ENCODE data around the gene PPP1R9B. TPM values are rescaled to one million over a fixed set of nuclear protein-coding genes. Genes with fewer than 3 reads are reported as not detected.

PPP1R9B gene
- total RNA-seq = 56.4 to 58.6 TPM (median 56.6 TPM) in 3 replicates

DNA sequence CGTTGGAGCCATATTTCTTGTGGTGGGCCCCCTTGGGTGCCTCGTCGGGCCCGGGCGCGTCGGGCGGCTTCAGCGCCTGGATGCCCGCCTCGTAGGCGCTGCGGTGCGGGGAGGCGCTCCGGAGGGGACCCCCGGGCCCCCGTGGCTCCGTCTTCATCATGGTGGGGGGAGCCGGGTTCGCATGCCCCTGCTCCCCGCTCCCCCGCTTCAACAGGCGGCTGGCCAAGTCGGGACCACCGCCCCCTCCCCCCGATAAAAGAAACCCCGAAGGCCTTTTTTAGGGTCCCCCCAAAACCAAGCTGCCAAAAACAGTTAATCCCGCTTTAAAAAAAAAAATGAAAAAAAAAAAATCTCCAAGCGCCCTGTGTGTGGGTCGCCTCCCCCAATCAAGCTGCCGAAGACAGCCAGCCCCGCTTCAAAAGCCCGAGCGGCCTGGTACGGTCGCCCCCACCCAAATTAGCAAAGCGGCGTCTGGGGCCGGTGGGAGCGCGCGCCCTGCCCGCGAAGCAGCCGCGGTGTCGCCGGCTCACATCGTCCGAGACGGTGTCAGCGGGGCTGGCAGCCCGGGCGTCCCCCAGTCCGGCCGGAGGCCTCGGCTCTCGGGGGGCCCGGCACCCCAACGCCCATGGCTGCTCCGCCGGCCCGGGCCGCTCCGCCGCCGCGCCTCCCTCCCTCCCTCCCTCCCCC lies at the start of gene PPP1R9B:
Gene PPP1R9B (minus strand): TSS at position 324 of the 687 bp plus-strand sequence. CDS start 164 bp downstream, at position 160.
- no peaks in the 10 kb centered on the region for H3K27me3 Mint-ChIP-seq (ENCODE audit: low read depth)
- H3K36me3 Mint-ChIP-seq = no peaks in the 10 kb centered on the region
- peak in 1 of 2 experiments; percentile 57 for DNase-seq (ENCODE audit: low spot score in 2 of 2, unreplicated experiment in 2 of 2)
- H3K4me3 Mint-ChIP-seq = peak within 1 kb of the TSS; percentile 78
- TF ChIP-seq CTCF (IDR thresholded peaks at IDR 0.05; ENCODE audit: unreplicated experiment) = no peak
- H3K4me1 Mint-ChIP-seq = peaks cover 47% of the 10 kb centered on the region
- peak within 1 kb of the TSS; percentile 94 for H3K27ac Mint-ChIP-seq
- no peaks in the 10 kb centered on the region for H3K9me3 Mint-ChIP-seq

- Mint-ChIP-seq H3K4me3 (peak overlapping the region; percentile 85), H3K36me3 (peaks cover 17% of the 10 kb centered on the region), H3K9me3 (no peaks in the 10 kb centered on the region), H3K4me1 (peaks cover 69% of the 10 kb centered on the region), H3K27me3 (ENCODE audit: low read depth) (peaks cover 16% of the 10 kb centered on the region), H3K27ac (peak overlapping the region; percentile 98)
- no peak for TF ChIP-seq CTCF (IDR thresholded peaks at IDR 0.05; ENCODE audit: unreplicated experiment)
- peak; percentile 79 to 86 for DNase-seq (ENCODE audit: low spot score in 2 of 2, unreplicated experiment in 2 of 2)
Measured at GRCh38 chr17:50199803-50200456, 49.5 kb upstream of the PPP1R9B start.

- no peak for TF ChIP-seq CTCF (IDR thresholded peaks at IDR 0.05; ENCODE audit: unreplicated experiment)
- Mint-ChIP-seq H3K27ac (peak overlapping the region; percentile 79), H3K4me3 (peak overlapping the region; percentile 85), H3K4me1 (peaks cover 62% of the 10 kb centered on the region), H3K27me3 (ENCODE audit: low read depth) (peaks cover 16% of the 10 kb centered on the region), H3K36me3 (peaks cover 17% of the 10 kb centered on the region), H3K9me3 (no peaks in the 10 kb centered on the region)
- DNase-seq (ENCODE audit: low spot score in 2 of 2, unreplicated experiment in 2 of 2) = no peak
Measured at GRCh38 chr17:50199211-50199802, 48.8 kb upstream of the PPP1R9B start.

DNA sequence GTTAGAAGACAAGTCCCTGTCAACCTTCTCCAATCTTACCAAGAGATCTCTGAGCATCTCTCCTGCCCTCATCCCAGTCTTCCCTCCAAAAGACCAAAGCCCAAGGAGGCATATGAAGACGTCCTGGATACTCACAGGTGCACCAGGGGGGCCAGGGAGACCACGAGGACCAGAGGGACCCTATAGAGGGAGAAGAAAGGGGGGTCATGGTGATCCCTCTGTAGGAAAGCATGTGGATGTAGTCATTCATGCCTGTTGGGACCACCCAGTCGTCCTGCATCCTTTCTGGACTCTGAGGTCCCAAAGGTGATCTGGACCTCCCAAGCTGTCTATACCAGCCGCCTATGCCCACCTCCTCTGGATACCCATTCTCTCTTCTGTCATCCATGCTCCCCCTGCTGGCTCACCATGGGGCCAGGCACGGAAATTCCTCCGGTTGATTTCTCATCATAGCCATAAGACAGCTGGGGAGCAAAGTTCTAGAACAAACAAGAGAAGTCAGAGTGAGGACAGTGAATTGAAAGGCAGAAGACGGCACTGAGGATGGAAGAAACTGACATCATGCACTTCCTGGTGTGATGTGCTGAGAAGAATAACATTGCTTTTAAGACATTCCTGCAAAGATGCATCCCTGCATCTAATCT lies 47.7 kb upstream of the PPP1R9B start:
- H3K36me3 Mint-ChIP-seq = peaks cover 26% of the 10 kb centered on the region
- H3K27ac Mint-ChIP-seq = peak overlapping the region; percentile 82
- no peaks in the 10 kb centered on the region for H3K9me3 Mint-ChIP-seq
- H3K4me1 Mint-ChIP-seq = peaks cover 60% of the 10 kb centered on the region
- no peak for DNase-seq (ENCODE audit: low spot score in 2 of 2, unreplicated experiment in 2 of 2)
- H3K27me3 Mint-ChIP-seq (ENCODE audit: low read depth) = peaks cover 16% of the 10 kb centered on the region
- peak; percentile 55 for TF ChIP-seq CTCF (IDR thresholded peaks at IDR 0.05; ENCODE audit: unreplicated experiment)
- peak overlapping the region; percentile 85 for H3K4me3 Mint-ChIP-seq

- H3K9me3 Mint-ChIP-seq = no peaks in the 10 kb centered on the region
- peaks cover 47% of the 10 kb centered on the region for H3K4me1 Mint-ChIP-seq
- H3K4me3 Mint-ChIP-seq = peak overlapping the region; percentile 85
- H3K27ac Mint-ChIP-seq = peak overlapping the region; percentile 64
- no peak for TF ChIP-seq CTCF (IDR thresholded peaks at IDR 0.05; ENCODE audit: unreplicated experiment)
- no peak for DNase-seq (ENCODE audit: low spot score in 2 of 2, unreplicated experiment in 2 of 2)
- H3K36me3 Mint-ChIP-seq = peaks cover 26% of the 10 kb centered on the region
- H3K27me3 Mint-ChIP-seq (ENCODE audit: low read depth) = peaks cover 9% of the 10 kb centered on the region
Measured at GRCh38 chr17:50196826-50197225, 46.3 kb upstream of the PPP1R9B start.
